Stimulated activated CD8-positive, alpha-beta memory T cell treated with anti-CD3 and anti-CD28 coated beads, Interleukin-2, amount 100 ng/mL, for 1 hour (primary cell): ENCODE measurements around the gene C14orf132.

Source experiments
- DNase-seq, 2 donors: peaks; one replicate each; pipeline ENCODE4 v3.0.0-alpha.2; 2020; ENCODE audit warnings: low read depth in 2 of 2

C14orf132 gene

DNA sequence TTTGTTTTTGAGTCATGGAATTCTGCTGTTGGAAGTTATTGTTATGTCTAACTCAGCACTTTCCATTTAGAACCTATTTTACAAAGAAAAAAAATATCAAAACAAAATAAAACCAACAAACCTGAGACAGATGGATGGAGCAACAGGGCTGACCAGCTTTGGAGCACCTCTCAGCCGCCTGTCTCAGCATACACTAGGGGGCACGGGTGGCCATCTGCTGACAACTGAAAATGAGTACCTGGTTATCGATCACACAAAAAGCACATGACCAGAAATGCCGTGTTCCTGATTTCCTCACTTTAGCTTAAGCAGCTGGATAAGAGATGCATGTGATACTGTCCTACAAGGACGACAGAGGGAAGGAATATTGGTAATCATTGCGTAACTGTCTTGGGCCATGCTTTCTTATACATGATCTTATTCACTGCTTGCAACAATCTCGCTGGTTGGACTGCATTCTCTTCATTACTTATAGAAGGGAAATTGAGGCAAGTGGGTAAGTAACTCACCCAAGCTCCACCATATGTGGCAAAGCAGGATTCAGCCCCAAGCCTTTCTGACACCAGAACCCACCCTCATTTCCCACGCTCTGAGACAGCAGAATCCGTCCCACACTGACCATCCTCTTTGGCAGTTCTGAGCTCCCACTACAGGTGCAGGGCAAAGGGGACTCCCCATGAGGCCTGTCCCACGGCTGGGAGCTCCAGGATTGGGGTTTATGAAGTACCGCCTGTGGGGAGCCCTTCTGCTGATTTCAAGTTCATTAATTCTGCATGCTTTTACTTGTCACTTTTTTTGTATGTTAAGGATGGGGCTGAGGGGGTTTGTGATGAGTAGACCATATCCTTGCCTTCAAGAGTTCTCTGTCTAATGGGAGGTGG, 43.5 kb downstream of the C14orf132 start:
- no peak for DNase-seq

DNA sequence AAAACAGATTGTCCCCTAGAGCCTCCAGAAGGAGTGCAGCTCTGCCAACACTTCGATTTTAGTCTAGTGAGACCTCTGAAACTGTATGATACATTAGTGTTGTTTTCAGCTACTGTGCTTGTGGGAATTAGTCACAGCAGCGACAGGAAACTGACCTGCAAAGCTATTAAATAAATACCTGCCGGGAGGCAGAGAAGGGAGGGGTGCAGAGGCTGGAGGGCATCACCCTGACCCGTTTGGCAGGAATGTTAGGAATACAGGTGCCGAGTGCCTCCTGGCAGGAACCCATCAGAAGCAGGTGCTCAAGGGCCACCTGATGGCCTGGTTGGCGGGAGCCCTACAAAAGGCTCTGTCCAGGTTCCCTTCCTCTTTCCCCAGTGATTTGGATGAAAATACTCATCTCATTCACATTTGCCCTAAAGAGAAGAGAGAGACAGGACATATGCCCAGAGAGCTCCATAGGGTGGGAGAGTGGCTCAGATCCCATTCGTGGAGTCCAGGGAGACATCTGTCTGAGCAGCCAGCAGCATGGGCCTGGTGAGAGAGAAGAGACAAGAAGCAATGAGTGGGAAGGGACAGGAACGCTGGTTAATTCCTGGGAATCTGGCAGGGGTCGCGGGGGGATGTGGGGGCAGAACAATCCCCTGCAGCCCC, 44.6 kb downstream of the C14orf132 start:
- DNase-seq = no peak

DNA sequence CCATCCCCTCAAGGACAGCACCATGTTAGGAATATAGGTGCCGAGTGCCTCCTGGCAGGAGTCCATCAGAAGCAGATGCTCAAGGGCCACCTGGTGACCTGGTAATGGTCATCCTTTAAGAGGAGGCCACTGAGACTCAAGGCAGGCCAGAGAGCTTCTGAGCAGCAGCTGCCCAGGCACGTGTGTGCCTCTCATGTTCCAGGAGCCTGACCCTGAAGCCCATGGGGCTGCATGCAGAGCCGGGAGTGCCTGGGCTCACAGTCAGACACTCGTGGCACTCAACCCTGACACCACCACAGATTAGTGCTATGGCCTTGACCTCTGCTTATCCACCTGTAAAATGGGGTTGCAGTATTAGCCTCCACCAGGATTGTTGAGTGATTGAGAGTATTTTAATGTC, 45.6 kb downstream of the C14orf132 start:
- DNase-seq = no peak

DNA sequence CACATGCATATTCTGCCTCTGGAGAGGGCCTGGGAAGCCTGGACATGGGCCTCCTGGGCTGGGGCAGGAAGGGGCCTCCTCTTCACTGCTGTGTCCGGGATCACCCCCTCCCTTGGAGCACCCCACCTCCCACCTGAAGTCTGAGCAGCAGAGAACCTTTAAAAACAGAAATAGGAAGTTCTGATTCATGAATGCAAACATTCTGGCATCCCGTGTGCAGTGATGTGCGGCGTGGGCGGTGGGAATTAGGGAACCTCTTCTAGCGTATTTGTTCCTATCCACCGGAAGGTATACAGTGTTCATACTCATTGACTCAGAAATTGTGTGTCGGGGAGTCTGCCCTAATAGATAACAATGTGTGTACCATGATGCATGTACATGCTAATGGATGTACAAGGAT, 46.2 kb downstream of the C14orf132 start:
- DNase-seq = no peak

DNA sequence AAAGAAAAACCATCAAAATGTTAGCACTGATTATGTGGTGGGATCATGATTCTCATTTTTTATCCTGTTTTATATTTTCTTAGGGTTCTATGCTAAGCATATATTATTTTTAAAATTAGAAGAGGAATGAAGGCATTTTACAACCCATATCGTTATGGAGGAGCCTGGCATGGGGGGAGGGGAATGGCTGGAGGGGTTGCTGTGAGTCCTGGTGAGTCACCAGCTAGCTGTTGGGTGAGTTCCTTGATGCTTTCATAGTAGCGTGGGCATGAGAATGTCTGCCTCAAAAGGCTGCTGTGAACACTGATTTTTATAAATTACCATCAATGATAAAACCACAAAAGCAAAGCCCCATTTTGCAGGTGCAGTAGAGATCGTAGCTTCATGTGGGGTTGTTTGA, 46.9 kb downstream of the C14orf132 start:
- DNase-seq = no peak

DNA sequence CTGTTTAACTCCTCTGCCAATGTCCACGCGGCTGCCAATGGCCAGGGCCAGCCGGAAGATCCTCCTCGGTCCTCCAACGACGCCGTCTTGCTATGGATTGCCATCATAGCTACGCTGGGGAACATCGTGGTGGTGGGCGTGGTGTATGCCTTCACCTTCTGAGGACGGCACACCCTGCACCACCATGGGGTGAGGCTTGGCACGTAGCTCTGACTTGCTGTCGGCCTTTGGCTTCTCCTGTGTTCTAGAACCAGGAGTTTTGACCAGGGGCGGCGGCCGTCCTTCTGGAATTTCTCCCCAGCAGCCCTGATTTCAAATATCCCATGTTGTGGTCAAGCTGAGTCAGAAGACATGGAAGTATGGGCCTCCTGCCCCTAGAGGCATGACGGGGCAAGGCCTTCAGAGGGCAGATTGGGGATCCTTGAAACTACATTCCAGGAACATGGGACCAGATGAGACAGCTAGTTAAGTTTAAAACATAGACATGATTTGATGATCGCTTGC, 47.5 kb downstream of the C14orf132 start:
- no peak for DNase-seq

DNA sequence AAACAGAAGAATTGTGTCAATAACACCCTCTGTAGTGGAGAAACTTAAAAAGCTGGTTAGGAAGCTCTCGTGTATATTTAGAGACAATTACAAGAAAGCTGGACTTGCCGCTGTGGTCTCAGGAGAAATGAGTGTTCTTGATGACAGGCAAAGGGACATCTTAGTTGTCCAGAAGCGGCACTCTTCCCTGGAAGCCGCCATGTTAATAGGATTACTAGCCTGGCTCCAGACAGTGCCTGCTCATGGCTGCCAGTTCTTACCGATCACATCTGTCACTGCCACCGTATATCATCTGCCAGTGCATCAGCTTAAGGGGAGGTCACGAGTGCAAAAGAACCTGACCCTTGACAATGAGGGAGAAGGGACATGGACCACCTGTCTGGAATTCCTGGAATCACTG, 48.9 kb downstream of the C14orf132 start:
- no peak for DNase-seq

DNA sequence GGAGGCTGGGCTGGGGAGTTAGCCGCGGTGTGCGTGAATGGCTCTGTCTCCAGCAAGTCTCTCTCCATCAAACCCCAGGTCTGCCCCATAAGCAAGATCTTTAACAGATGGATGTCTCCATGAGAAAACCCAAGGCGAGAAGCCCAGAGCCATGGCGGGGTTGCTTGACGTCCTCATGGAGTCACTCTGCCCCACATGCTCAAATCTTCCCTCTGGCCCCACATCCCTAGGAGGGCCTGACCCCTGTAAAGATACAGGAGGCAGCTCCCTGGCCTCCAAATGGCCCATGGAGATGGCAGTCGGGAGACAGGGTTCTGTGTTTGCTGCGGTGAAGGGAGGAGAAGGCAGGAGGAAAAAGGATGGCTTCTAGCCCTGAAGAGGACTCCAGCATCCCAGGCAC, 49.3 kb downstream of the C14orf132 start:
- DNase-seq = no peak

DNA sequence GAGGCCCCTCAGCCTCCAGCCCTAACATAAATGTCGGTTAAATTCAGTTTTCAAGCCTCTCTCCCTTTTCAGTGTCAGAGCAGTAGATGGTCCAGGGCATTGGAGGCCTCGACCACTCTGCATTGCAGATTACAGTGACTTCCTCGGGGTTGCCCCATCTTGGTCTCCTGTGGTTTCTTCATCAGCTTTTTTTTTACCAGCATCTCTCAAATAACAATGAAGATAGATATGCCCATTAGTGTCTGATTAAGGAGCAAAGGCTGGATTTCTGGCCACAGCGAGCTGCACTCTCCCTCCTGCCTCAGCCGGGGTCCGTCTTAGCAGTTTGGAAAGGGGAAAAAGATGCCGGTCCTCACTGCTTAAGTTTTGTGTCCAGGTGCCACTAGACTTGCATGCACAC, 49.7 kb downstream of the C14orf132 start:
- DNase-seq = no peak

DNA sequence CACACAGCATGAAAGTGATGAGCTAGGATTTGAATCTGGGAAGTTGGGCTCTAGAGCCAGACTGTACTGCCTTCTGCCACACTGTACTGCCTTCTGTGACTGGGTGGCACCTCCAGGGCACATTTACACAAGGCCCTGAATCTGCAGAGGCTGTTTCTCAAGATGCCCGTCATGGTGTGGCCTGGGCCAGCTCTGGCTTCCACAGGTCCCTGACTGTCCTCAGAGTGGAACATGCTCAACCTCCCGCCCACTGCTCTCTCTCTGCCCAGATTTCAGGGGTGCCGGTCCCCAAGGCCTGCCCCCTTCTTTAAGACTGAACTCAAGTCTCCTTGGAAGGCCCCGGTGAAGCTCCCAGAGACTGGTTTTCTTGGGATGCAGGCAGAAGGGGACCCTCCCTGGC, 50.2 kb downstream of the C14orf132 start:
- no peak for DNase-seq

DNA sequence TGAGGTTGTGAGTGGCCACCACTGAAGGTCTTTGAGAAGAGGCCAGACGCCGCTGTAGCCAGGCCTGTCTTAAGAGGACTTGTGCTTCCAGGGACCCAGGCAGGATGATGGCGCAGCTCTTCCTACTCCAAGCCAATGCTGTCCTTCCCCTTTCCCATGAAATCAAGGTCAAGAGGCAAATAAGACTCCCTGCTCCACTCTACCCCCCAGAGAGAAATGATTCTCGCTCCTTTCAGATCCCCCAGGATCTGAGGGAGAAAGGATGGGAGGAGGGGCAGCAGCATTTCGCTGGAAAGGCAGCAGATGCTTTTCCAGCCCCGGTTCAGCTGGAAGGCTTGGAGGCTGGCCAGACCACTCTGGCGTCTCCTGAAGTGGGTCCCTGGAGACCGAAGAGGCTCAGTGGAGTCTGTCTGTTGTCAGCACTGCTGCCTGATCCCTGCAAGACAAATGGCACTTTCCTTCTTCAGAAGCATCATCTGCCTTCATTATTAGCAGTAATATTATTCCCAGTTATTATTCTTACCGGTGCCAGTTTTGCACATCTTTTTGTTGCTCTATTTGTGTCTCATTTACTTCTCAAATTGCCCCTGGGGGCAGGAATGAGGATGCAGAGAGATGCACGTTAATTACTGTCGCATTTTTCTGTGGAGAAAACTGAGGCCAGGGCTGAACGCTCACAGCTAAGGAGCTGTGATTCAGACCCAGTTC, 51.4 kb downstream of the C14orf132 start:
- no peak for DNase-seq

DNA sequence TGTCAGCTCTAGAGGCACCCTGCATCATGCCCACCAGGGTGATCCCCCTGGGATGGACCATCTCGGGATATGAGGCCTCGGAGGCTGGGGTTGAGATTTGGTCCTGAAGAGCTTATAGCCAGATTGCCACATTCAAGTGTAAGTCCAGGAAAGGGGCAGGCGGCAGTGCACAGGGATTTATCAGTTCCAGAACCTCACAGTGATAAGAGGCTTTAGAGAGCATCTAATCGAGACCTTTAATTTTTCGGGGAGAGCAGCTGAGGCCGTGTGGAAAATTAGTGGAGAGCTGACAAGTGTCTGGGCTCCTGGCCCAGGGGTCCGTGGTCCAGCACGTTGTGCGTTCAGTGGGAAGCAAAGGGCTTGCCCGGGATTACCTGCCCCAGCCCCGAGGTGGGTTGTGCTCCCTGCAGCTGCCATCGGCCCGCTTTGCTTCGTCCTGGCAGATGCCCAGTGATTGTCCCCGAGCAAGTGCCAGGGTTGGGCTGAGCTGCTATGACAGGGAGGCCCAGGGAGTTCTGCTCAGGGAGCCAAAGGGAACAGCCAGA, 52.1 kb downstream of the C14orf132 start:
- DNase-seq = no peak

DNA sequence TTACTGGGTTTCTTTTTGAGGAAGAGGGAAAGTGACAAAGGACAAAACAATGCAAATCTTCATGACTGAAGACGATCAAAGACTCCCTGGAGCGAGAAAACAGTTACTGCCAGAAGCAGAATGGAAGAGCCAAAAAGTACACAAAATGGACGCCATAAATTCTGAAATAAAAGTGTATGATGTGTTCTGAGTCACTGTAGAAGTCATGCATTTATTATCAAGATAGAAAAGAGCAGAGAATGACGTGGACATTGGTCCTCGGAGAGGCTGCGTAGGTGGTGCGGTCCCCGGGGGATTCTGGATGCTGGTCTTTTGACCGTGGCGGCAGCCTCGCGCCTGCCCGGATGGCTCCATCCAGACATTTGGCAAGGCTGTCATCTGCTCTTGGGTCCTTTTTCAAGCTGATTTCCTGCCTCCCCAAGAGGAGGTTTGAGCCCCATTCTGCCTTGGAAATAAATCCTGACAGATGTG, 52.8 kb downstream of the C14orf132 start:
- no peak for DNase-seq

DNA sequence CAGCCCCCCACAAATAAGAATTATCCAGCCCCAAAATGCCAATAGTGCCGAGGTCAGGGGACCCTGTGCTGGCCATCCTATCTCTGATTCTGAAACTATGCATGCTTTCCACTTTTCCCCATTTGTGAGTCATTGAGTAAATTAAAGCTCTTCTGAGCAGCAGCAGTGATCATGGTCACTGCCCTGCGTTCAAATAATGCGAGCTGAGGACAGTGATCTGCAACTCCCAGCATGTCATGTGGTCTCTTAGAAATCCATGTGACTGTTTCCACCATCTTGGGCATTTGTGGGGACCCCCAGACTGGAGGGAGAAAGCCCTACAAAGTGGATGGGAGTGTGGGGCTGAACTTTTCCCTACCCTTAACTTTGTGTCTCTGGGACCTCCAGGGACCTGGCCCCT, 53.8 kb downstream of the C14orf132 start:
- DNase-seq = no peak

DNA sequence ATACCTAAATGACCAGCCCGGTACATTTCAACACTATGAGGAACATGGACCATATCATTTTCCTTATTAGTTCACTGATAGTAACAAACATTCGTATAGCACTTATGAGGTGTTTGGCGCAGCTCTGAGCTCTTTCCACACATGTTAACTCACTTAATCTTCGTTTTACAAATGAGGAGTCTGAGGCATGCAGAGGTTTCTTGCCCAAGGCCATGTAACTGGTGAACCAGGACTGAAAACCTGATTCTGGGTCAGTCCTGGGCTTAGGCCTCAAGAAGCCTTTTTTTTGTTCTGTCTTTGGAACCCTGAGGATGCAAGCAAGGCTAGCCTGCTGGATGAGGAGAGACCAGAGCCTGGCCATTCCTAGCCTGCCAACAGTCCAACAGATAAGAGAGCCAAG, 55.0 kb downstream of the C14orf132 start:
- DNase-seq = no peak

DNA sequence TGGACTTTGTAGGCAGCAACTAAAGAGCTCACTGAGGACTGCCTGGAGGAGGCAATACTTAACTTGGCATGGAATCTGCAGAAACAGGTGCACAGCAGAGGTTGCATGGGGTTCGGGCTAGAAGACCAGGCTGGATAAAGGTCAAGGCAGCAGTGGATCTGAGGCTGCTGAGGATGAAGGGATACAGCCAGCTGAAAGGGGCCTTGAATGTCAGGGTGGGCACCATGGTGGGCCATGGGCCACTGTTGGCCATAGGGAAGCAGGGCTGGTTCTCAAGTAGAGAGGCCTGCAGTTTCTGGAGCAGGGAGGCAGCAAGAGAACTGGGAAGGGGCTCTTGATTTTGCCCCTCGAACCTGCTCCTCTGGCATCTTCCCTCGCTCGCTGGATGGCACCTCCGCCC, 55.5 kb downstream of the C14orf132 start:
- DNase-seq = no peak

DNA sequence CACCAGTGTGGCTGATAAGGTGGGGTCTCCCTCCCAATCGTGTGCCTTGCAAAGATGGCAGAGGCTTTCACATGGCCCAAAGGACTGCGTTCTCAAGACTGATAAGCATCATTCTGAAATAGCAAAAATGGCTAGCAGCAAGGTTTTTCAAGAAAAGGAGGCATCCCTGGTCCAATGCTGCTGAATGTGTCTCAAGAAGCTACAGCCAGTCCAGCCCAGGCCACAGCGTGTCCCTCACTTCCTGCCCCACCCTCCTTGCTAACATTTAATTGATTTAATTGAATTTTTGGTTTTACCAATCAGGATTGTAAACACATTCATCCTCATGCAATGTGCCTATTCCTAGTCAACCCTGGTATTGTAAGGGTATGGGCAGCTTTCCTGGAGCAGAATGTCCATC, 55.9 kb downstream of the C14orf132 start:
- no peak for DNase-seq

DNA sequence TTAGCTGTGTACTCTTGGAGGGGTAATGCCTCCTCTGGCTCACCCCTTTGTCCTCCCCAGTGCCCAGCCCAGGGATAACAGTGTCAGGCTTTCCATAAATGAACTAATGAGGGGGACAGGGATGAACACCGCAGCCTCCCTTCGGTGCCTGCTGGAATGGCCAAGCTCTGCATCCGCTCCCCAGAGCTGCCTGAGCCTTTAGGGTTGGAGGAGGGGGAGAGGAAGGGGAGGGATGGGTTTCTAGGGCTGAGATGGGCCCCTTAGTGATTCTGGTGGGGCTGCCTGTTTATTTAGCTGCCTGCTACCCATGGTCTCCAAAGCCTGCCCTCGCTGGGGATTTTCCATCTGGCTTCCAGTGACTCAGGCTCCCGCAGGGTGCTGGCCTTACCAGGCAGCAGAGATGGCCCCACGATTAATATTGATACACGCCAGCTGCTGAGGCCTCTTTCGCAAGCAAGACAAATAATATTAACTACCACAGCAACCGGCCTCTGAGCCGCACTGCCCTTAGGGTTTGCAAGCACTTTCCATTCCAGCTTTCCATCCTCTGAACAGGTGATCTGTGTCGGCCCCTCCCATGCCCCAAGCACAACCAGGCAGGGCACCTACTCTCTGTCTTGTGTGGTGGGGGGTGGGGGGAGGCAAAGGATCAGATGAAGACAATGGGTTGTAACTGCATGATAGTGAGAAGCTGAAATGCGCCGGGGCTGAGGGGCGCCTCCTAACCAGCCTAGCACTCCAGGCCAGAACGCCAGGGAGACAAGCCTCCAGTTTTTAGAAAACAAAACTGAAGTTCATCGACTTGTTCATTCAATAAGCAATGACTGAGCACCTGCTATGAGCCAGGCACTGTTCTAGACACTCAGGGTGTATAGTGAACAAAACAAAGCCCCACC, 56.7 kb downstream of the C14orf132 start:
- DNase-seq = no peak

DNA sequence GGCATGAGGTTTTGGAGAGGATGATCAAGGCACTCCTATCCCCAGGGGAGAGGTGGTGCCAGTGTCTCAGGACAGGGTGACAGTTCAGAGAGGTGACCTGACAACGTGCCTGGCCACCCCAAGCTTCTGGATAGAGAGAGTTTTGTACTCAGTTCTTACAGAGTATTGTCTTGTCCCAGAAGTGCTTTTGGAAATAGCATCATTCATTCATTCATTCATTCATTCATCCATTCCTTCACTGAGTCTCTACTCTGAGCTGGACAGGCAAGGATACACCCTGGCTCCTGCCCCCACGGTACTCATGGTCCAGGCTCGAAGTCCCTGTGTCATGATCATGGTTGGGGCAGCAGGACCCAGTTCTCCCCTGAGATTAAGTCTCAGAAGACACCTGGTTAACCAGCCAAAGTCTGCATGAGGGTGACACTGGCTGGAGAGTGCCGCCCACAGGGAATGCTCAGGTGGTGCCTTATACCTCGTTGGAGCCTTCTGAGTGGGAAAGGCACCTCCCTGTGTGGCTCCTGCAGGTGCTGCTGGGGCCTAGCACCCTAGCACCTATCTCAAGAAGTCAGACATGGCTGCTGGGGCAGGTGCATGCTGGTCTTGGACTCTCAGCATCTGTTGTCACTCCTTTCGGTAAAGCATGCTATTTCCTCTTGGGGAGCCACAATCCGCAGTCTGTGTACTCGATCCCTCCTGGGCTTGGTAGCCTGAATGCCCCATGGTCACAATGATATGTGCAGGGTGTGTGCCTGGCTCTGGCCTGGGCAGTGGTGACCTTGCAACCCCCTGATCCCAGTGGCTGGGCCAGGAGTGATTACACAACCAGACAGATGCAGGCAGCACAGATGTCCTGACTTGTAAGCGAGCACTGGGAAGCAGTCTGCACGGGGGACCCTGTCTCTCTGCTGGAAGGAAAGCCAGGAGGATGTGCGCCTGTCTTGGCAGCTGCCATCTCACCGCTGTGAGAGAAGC, 57.8 kb downstream of the C14orf132 start:
- no peak for DNase-seq

DNA sequence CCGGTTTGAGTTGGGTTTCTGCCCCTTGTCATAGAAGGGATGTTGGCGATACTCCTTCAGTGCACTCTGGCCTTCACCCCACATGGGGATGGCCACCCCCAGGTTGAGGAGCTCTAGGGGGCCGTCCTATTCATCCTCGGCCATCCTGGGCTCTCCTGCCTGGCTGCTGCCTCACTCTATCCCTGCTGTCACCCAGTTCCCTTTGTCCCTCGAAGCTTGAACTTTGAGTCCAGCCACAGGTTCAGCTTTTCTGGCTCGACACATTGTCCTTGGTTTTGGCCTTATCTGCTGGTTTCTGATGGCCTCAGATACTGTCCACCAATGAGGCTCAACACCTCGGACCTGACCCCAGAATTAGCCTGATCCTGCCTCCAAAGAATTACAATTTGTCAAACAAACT, 58.6 kb downstream of the C14orf132 start:
- DNase-seq = no peak
